Parathyroid adenoma (tissue), 2 donors: ENCODE data around the gene ITGA11.

Source experiments
- H2AFZ ChIP-seq: fragments of 300-600 bp; sonication (generic); one replicate; pipeline ENCODE4 v1.7.0; 2017; ENCODE audit warnings: antibody characterized with exemption, mild to moderate bottlenecking
- H3K27ac ChIP-seq: fragments of 300-600 bp; sonication (generic); one replicate; pipeline ENCODE4 v1.7.0; 2017
- H3K27me3 ChIP-seq: fragments of 300-600 bp; sonication (generic); one replicate; pipeline ENCODE4 v1.7.0; 2017; ENCODE audit warnings: low read length; ENCODE audit not compliant: control insufficient read depth, insufficient read depth
- H3K36me3 ChIP-seq: fragments of 300-600 bp; sonication (generic); one replicate; pipeline ENCODE4 v1.7.0; 2017; ENCODE audit warnings: low read length; ENCODE audit not compliant: control insufficient read depth, insufficient read depth
- H3K4me1 ChIP-seq: fragments of 300-600 bp; sonication (generic); one replicate; pipeline ENCODE4 v1.7.0; 2017; ENCODE audit warnings: control low read depth
- H3K4me2 ChIP-seq: fragments of 300-600 bp; sonication (generic); one replicate; pipeline ENCODE4 v1.7.0; 2017; ENCODE audit warnings: low read length
- H3K4me3 ChIP-seq: fragments of 300-600 bp; sonication (generic); one replicate; pipeline ENCODE4 v1.7.0; 2017; ENCODE audit warnings: low read depth, low read length
- H3K79me2 ChIP-seq: fragments of 300-600 bp; sonication (generic); one replicate; pipeline ENCODE4 v1.7.0; 2017; ENCODE audit warnings: control low read depth
- H3K9ac ChIP-seq: fragments of 300-600 bp; sonication (generic); one replicate; pipeline ENCODE4 v1.7.0; 2017; ENCODE audit warnings: mild to moderate bottlenecking
- H3K9me3 ChIP-seq: fragments of 300-600 bp; sonication (generic); one replicate; pipeline ENCODE4 v1.7.0; 2017; ENCODE audit warnings: low read length; ENCODE audit not compliant: control insufficient read depth
- TF ChIP-seq, protein P1 (sequence below): fragments of 300-600 bp; sonication (generic); IDR thresholded peaks from one replicate; pipeline ENCODE4 v1.7.0; 2017; ENCODE audit warnings: antibody characterized with exemption, mild to moderate bottlenecking
- donor health status: primary hyperparathyroidism.

Gene ITGA11

DNA sequence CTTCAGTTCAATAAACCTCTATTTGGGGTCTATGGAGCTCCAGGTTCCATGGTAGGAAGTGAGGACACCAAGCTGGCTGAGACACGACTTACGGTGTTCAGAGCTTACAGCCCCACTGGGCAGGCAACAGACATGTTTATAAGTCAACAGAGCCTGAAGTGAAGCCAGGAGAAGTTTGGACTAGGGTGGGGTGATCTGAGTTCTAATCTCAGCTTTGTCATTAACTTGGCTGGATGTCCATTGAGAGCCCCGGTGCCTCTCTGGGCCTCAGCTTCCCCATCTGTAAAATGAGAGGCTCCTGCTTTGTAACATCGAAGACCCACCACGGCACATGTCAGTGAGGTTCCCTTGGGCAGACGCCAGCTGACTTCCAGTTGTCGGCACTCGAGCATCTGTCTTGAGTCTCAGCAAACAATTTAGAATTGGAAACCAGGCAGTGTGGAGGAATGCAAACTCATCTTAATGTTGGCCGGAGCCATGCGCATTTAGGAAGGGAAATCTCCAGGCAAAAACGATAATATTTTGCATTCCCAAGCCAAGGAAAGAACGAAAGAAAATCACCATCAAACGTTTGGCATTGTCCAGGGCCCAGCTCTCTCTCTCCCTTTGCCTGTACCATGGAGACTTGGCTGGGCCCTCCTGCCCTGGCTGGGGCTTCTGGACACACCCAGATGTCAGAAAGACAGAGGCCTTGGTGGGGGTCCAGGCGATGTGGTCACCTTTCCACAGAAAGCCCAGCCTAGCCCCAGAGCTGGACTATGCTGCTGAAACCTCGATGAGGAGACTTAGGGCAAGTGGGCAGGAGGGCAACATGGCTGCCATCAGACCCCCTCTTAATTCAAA, 18.4 kb downstream of the ITGA11 start:
- Histone ChIP-seq H3K79me2 (no peaks in the 10 kb centered on the region), H2AFZ (no peak overlapping the region), H3K27ac (no peak overlapping the region), H3K4me1 (no peaks in the 10 kb centered on the region), H3K27me3 (no peaks in the 10 kb centered on the region), H3K36me3 (no peaks in the 10 kb centered on the region), H3K4me2 (no peak overlapping the region), H3K4me3 (no peak overlapping the region), H3K9ac (no peak overlapping the region), H3K9me3 (no peaks in the 10 kb centered on the region)
- TF ChIP-seq, protein P1, sequence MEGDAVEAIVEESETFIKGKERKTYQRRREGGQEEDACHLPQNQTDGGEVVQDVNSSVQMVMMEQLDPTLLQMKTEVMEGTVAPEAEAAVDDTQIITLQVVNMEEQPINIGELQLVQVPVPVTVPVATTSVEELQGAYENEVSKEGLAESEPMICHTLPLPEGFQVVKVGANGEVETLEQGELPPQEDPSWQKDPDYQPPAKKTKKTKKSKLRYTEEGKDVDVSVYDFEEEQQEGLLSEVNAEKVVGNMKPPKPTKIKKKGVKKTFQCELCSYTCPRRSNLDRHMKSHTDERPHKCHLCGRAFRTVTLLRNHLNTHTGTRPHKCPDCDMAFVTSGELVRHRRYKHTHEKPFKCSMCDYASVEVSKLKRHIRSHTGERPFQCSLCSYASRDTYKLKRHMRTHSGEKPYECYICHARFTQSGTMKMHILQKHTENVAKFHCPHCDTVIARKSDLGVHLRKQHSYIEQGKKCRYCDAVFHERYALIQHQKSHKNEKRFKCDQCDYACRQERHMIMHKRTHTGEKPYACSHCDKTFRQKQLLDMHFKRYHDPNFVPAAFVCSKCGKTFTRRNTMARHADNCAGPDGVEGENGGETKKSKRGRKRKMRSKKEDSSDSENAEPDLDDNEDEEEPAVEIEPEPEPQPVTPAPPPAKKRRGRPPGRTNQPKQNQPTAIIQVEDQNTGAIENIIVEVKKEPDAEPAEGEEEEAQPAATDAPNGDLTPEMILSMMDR: no peak

DNA sequence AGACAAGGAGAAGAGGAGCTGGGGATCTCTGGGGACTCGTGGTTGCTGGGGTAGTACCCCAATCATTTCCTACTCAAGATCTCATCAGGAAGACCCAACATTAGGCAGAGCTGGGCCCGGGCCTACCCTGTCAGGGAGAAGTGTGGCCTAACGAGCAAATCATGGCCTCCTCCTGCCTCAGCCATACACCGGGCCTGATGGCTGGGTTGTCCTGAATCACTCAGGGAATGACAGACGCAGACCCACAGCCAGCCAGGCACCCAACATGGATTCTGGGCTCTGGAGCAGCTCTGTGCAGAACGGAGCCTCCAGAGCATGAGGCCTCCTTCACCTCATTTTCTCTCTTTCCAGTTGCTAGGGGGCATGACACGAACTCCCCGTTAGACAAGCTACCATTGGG, 19.7 kb downstream of the ITGA11 start:
- Histone ChIP-seq H3K9ac (no peak overlapping the region), H3K36me3 (no peaks in the 10 kb centered on the region), H3K4me3 (no peak overlapping the region), H3K4me2 (no peak overlapping the region), H3K27me3 (no peaks in the 10 kb centered on the region), H3K79me2 (no peaks in the 10 kb centered on the region), H2AFZ (no peak overlapping the region), H3K9me3 (no peaks in the 10 kb centered on the region), H3K27ac (no peak overlapping the region), H3K4me1 (no peaks in the 10 kb centered on the region)
- TF ChIP-seq, protein P1: no peak

DNA sequence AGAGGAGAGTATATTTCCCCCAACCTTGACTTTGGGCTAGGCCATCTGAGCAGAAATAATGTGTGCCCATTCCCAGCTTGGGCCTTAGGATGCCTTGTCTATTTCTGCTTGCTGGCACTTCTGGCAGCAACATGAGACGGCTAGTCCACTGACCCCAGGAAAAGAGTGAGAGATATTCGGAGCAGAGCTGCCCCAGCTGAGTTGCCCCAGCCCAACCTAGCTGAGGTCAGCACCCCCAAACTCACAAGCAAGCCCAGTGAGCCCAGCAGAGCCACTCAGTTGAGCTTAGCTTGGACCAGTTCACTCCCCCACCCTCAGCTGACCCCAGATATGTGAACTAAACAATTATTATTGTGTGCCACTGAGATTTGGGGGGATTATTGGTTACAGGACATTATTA, 20.2 kb downstream of the ITGA11 start:
- H3K27ac ChIP-seq: no peak overlapping the region
- no peaks in the 10 kb centered on the region for H3K9me3 ChIP-seq
- H3K27me3 ChIP-seq: no peaks in the 10 kb centered on the region
- no peak overlapping the region for H2AFZ ChIP-seq
- H3K79me2 ChIP-seq: no peaks in the 10 kb centered on the region
- H3K36me3 ChIP-seq: no peaks in the 10 kb centered on the region
- no peak overlapping the region for H3K9ac ChIP-seq
- no peak overlapping the region for H3K4me2 ChIP-seq
- H3K4me3 ChIP-seq: no peak overlapping the region
- TF ChIP-seq, protein P1: no peak
- H3K4me1 ChIP-seq: no peaks in the 10 kb centered on the region

DNA sequence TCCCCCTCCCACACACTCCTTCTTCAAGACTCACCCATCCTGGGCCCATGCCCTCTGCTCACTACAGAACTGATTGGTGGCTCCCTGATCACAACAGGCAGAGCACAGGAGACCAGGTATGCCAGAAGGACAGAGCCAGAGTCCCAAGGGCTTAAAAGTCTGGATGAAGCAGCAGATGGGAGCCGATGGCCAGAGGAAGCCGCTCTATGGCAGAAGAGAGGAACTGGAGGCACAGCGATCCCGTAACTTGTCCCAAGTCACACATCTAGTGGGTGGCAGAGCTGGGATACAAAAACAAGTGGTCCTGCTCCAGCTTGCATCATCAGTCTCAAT, 20.7 kb downstream of the ITGA11 start:
- no peak overlapping the region for H2AFZ ChIP-seq
- no peaks in the 10 kb centered on the region for H3K36me3 ChIP-seq
- no peaks in the 10 kb centered on the region for H3K79me2 ChIP-seq
- H3K4me3 ChIP-seq: no peak overlapping the region
- H3K4me2 ChIP-seq: no peak overlapping the region
- H3K27ac ChIP-seq: no peak overlapping the region
- H3K9me3 ChIP-seq: no peaks in the 10 kb centered on the region
- no peaks in the 10 kb centered on the region for H3K4me1 ChIP-seq
- H3K9ac ChIP-seq: no peak overlapping the region
- TF ChIP-seq, protein P1: no peak
- no peaks in the 10 kb centered on the region for H3K27me3 ChIP-seq
